GM12878 (cell line): Measurements from ENCODE around the gene RNASEH2B. TPM values are rescaled to one million over a fixed set of nuclear protein-coding genes. Genes with fewer than 3 reads are reported as not detected.

Experiments used
- ATAC-seq: fragments of 200-7000 bp; cut with Tn5 transposase; 3 replicates; pipeline ENCODE4 v1.9.1; 2020; ENCODE audit warnings: mild to moderate bottlenecking, moderate library complexity
- BruUV-seq: library from RNA; stranded (reverse); fragments of 400-500 nt; replicated peaks from 2 replicates; lab custom pipeline; 2021; lab: Mats Ljungman, UMichigan
- CTCF ChIA-PET: fragments of 300-600 bp; sonication (Branson Sonifier 250); formaldehyde crosslinking; extraction: SDS; loops from one replicate; lab custom pipeline; 2021; ENCODE audit warnings: inconsistent platforms; lab: Yijun Ruan, JAX
- POLR2A ChIA-PET: fragments of 350-600 bp; formaldehyde crosslinking; extraction: SDS; loops from one replicate; lab custom pipeline; 2021; ENCODE audit warnings: inconsistent platforms; lab: Charles Lee
- RAD21 ChIA-PET: fragments of 300-600 bp; sonication (Branson Sonifier 250); formaldehyde crosslinking; loops from one replicate; lab custom pipeline; 2023; ENCODE audit warnings: antibody characterized with exemption; ENCODE audit not compliant: unreplicated experiment; lab: Charles Lee
- SMC1A ChIA-PET: fragments of 300-600 bp; sonication (Branson Sonifier 250); formaldehyde crosslinking; loops from one replicate; lab custom pipeline; 2023; ENCODE audit not compliant: unreplicated experiment, uncharacterized antibody; lab: Charles Lee
- DNase-seq: peaks from one replicate; pipeline ENCODE4 v3.0.0-alpha.2; 2011; ENCODE audit warnings: low read depth, low spot score
- FAIRE-seq: peaks from 3 replicates; lab custom pipeline; 2011; peaks lifted over from hg19 to GRCh38; lab: Jason Lieb, UNC
- H2AFZ ChIP-seq: 2 replicates; pipeline ENCODE4 v1.6.0; 2011; ENCODE audit warnings: low read depth, low read length, control low read depth; ENCODE audit not compliant: control insufficient read depth
- H3K27ac ChIP-seq: 2 replicates; pipeline ENCODE4 v1.5.1; 2011; ENCODE audit warnings: control low read depth; ENCODE audit not compliant: control insufficient read depth, insufficient read depth
- H3K27me3 ChIP-seq, 2 experiments: replicated peaks in 1 of 2; 2 replicates each; pipeline versions ENCODE4 v1.6.0 to v1.6.1; 2011; ENCODE audit warnings: low read length in 1 of 2; ENCODE audit not compliant: control insufficient read depth in 2 of 2, insufficient read depth in 2 of 2
- H3K36me3 ChIP-seq, 2 experiments: 2 replicates each; pipeline ENCODE4 v1.5.1; 2011; ENCODE audit warnings: low read length in 1 of 2; ENCODE audit not compliant: control insufficient read depth in 2 of 2, insufficient read depth in 2 of 2
- H3K4me1 ChIP-seq: 2 replicates; pipeline ENCODE4 v1.6.1; 2011; ENCODE audit warnings: mild to moderate bottlenecking, low read length, moderate library complexity, mixed read lengths; ENCODE audit not compliant: control insufficient read depth, insufficient read depth
- H3K4me2 ChIP-seq: 2 replicates; pipeline ENCODE4 v1.6.0; 2011; ENCODE audit warnings: control low read depth; ENCODE audit not compliant: control insufficient read depth, insufficient read depth
- H3K4me3 ChIP-seq: fragments of 200-600 bp; sonication (generic); 2 replicates; pipeline ENCODE4 v1.5.1; 2016
- H3K79me2 ChIP-seq: 2 replicates; pipeline ENCODE4 v1.6.0; 2011; ENCODE audit warnings: low read length; ENCODE audit not compliant: control insufficient read depth, insufficient read depth
- H3K9ac ChIP-seq: 2 replicates; pipeline ENCODE4 v1.8.0; 2011; ENCODE audit warnings: low read length, control low read depth, mixed read lengths; ENCODE audit not compliant: control insufficient read depth, insufficient read depth
- H3K9me3 ChIP-seq: replicated peaks from 3 replicates; pipeline ENCODE4 v1.5.1; 2011; ENCODE audit warnings: mild to moderate bottlenecking, low read length; ENCODE audit not compliant: control insufficient read depth, insufficient read depth
- H4K20me1 ChIP-seq: 2 replicates; pipeline ENCODE4 v1.6.0; 2011; ENCODE audit not compliant: control insufficient read depth, insufficient read depth
- IKZF1 ChIP-seq: fragments of 450-650 bp; conservative IDR thresholded peaks from 2 replicates; pipeline ENCODE4 v1.6.1; 2017; ENCODE audit warnings: antibody characterized with exemption, mild to moderate bottlenecking
- MXI1 ChIP-seq: fragments of 150-350 bp; IDR thresholded peaks from 2 replicates; pipeline ENCODE4 v1.6.1; 2011; ENCODE audit warnings: low read depth, mild to moderate bottlenecking, inconsistent platforms, low read length, improper control_type of control experiment
- SPI1 ChIP-seq: IDR thresholded peaks from 2 replicates; pipeline ENCODE4 v1.6.1; 2011; ENCODE audit warnings: low read depth, mild to moderate bottlenecking, low read length, moderate library complexity, borderline replicate concordance; ENCODE audit not compliant: insufficient read depth
- STAT1 ChIP-seq: fragments of 450-650 bp; conservative IDR thresholded peaks from 2 replicates; pipeline ENCODE4 v1.6.1; 2014; ENCODE audit warnings: antibody characterized with exemption, mild to moderate bottlenecking
- SUZ12 ChIP-seq: fragments of 200-600 bp; sonication (generic); IDR thresholded peaks from one replicate; pipeline ENCODE4 v1.6.1; 2018; ENCODE audit warnings: antibody characterized with exemption, mild to moderate bottlenecking; ENCODE audit not compliant: unreplicated experiment
- ZBTB4 ChIP-seq: fragments of 450-650 bp; formaldehyde crosslinking; IDR thresholded peaks from 2 replicates; pipeline ENCODE4 v1.4.0; 2022; ENCODE audit warnings: mild to moderate bottlenecking, moderate library complexity
- ZSCAN29 ChIP-seq: fragments of 450-650 bp; IDR thresholded peaks from 2 replicates; pipeline ENCODE4 v1.6.1; 2017; ENCODE audit warnings: mild to moderate bottlenecking, moderate library complexity
- WGBS: methylation state at CpG from one replicate; pipeline ENCODE4 v1.1.6; 2016; ENCODE audit warnings: low lambda C conversion rate; ENCODE audit not compliant: insufficient replicate concordance, insufficient coverage; ENCODE audit errors: missing lambda C conversion rate; 5-methylcytosine and 5-hydroxymethylcytosine counted together
- in situ Hi-C: fragments of 300-500 bp; cut with MboI; formaldehyde crosslinking; loops from 9 replicates; pipeline ENCODE4 v1.14.3; 2018; ENCODE audit warnings: mixed read lengths
- intact Hi-C: fragments of 100-400 bp; cut with micrococcal nuclease; formaldehyde crosslinking; loops from one replicate; pipeline ENCODE4 v1.14.2; 2022; ENCODE audit not compliant: unreplicated experiment
- polyA plus RNA-seq, 11 experiments: library from polyadenylated mRNA; depleted of rRNA in 4 of 11; unstranded in 6 of 11; stranded (reverse) in 5 of 11; fragments of >200 nt; fragmentation: Nextera tagmentation in 4 of 11; fragmentation: Illumina TruSeq in 1 of 11; extraction: Ambion mirVana in 4 of 11; extraction: Trizol in 1 of 11; gene quantifications; 1 replicate in 1 of 11; 2 replicates in 10 of 11; pipeline versions ENCODE4 v1.2.1 to v1.2.3, GENCODE V29; 2011 to 2016; ENCODE audit warnings: inconsistent platforms in 2 of 11, missing spikeins in 2 of 11, low read depth in 1 of 11
- total RNA-seq, 4 experiments: library from RNA; depleted of rRNA in 3 of 4; stranded (reverse); fragments of >200 nt in 3 of 4; fragmentation: Illumina TruSeq in 1 of 4; extraction: Trizol in 1 of 4; gene quantifications; 2 replicates each; pipeline versions ENCODE4 v1.2.1 to v1.2.3, GENCODE V29; 2013 to 2021
- TF ChIP-seq, protein P1 (sequence below): fragments of 450-650 bp; IDR thresholded peaks from 2 replicates; pipeline ENCODE4 v1.6.1; 2018; ENCODE audit warnings: mild to moderate bottlenecking, low read depth, moderate library complexity; ENCODE audit not compliant: partially characterized antibody

The RNASEH2B gene
- total and polyA plus RNA-seq, 10 of the 15 experiments (the other 5 are each of a cell fraction or from before 2014, with no cell fraction given) = 64.9 to 148 (median 97.3) TPM

DNA sequence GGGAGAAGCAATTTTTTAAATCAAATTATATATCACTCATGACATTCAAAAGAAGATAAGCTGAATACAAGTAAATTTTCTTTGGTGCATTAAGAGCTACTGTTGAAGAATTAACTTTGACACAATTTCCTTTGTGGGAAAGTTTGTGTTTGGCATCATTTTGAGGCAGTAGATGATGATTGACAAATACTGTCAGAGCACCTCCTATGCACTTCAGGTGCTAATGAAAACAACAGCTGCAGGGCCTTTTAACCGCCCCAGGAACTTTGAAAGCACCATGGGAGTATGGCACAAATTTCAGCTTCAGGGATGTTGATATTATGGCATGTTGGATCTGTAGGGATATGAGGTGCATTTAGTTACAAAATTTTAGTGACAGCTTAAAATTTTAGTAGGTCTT lies 45.1 kb upstream of the RNASEH2B start:
- Histone ChIP-seq H3K27me3 (no peaks in the 10 kb centered on the region), H3K4me2 (no peak overlapping the region), H2AFZ (no peak overlapping the region), H3K27ac (no peak overlapping the region), H3K4me1 (no peaks in the 10 kb centered on the region), H3K36me3 (no peaks in the 10 kb centered on the region), H3K79me2 (no peaks in the 10 kb centered on the region), H3K4me3 (no peak overlapping the region), H3K9me3 (peaks cover 2% of the 10 kb centered on the region; the same call in 2 of the 3 replicates), H4K20me1 (no peaks in the 10 kb centered on the region), H3K9ac (no peak overlapping the region)
- SMC1A ChIA-PET = interaction anchor here (0.9 to 1.5 kb wide), 5 partner anchors 10 to 27 kb away, joined by 3 to 6 read pairs (median 5); no protein-coding TSS in a partner anchor
- POLR2A ChIA-PET = no interaction called here
- no peak for ATAC-seq
- no peak for DNase-seq
- no TSS peak for BruUV-seq
- in situ Hi-C loops = no loop called here
- intact Hi-C loops = no loop called here
- FAIRE-seq = no peak
- no peak for TF ChIP-seq ZBTB4 (CRISPR knock-in tag)
- TF ChIP-seq, protein P1, sequence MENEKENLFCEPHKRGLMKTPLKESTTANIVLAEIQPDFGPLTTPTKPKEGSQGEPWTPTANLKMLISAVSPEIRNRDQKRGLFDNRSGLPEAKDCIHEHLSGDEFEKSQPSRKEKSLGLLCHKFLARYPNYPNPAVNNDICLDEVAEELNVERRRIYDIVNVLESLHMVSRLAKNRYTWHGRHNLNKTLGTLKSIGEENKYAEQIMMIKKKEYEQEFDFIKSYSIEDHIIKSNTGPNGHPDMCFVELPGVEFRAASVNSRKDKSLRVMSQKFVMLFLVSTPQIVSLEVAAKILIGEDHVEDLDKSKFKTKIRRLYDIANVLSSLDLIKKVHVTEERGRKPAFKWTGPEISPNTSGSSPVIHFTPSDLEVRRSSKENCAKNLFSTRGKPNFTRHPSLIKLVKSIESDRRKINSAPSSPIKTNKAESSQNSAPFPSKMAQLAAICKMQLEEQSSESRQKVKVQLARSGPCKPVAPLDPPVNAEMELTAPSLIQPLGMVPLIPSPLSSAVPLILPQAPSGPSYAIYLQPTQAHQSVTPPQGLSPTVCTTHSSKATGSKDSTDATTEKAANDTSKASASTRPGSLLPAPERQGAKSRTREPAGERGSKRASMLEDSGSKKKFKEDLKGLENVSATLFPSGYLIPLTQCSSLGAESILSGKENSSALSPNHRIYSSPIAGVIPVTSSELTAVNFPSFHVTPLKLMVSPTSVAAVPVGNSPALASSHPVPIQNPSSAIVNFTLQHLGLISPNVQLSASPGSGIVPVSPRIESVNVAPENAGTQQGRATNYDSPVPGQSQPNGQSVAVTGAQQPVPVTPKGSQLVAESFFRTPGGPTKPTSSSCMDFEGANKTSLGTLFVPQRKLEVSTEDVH = no peak
- no peak for TF ChIP-seq STAT1
- no peak for TF ChIP-seq SUZ12
- TF ChIP-seq MXI1 = no peak
- no peak for TF ChIP-seq IKZF1
- TF ChIP-seq ZSCAN29 = no peak
- TF ChIP-seq SPI1 = no peak
- WGBS = 100% methylated on average over 1 of the region's 1 CpG
- RAD21 ChIA-PET = interaction anchor here (0.6 kb wide), 1 partner anchor 11 kb away, joined by 3 read pairs; no protein-coding TSS in a partner anchor
- CTCF ChIA-PET = no interaction called here
